ENCODE results near the gene MKRN2OS. TPM values are rescaled to one million over a fixed set of nuclear protein-coding genes. Genes with fewer than 3 reads are reported as not detected.

Gene MKRN2OS
- total RNA-seq, 1 donor from 2014 or later = not detected

DNA sequence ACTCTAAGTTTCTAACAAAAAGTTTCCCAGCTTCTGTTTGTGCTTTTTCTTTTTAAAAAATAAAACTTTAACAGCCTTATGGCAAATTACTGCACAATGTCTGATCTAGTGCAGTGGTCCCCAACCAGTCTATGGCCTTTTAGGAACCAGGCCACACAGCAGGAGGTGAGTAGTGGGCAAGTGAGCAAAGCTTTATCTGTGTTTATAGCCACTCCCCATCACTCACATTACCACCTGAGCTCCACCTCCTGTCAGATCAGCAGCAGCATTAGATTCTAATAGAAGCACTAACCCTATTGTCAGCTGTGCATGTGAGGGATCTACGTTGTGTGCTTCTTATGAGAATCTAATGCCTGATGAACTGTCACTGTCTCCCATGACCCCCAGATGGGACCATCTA is 17.2 kb upstream of the MKRN2OS start:
- no peaks in the 10 kb centered on the region for H3K36me3 ChIP-seq
- no peak overlapping the region for H3K27ac ChIP-seq
- TF ChIP-seq, protein P1, sequence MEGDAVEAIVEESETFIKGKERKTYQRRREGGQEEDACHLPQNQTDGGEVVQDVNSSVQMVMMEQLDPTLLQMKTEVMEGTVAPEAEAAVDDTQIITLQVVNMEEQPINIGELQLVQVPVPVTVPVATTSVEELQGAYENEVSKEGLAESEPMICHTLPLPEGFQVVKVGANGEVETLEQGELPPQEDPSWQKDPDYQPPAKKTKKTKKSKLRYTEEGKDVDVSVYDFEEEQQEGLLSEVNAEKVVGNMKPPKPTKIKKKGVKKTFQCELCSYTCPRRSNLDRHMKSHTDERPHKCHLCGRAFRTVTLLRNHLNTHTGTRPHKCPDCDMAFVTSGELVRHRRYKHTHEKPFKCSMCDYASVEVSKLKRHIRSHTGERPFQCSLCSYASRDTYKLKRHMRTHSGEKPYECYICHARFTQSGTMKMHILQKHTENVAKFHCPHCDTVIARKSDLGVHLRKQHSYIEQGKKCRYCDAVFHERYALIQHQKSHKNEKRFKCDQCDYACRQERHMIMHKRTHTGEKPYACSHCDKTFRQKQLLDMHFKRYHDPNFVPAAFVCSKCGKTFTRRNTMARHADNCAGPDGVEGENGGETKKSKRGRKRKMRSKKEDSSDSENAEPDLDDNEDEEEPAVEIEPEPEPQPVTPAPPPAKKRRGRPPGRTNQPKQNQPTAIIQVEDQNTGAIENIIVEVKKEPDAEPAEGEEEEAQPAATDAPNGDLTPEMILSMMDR (IDR thresholded peaks at IDR 0.05) = no peak
- ATAC-seq (no peak), DNase-seq (no peak)
- H3K9me3 ChIP-seq = peaks cover 9% of the 10 kb centered on the region
- no peaks in the 10 kb centered on the region for H3K27me3 ChIP-seq (ENCODE audit: low read depth)
- H3K4me3 ChIP-seq = no peak overlapping the region
- H3K4me1 ChIP-seq = peaks cover 33% of the 10 kb centered on the region
- intact Hi-C loops (cut with DNase I) = no loop called here

DNA sequence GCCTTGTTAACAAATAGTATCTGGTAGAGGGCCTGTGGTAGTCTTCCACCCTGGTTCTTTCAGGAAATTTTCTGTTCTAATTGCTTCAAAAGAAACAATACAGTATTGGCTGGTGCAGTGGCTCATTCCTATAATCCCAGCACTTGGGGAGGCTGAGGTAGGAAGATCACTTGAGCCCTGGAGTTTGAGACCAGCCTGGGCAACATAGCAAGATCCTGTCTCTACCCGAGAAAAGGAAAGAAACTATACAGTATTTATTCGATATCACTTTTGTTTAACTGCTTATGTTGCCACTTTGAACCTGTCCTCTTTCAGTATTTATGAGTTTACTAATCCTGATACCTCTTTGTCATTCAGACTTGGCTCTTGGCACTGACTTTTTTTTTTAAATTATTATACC is 16.1 kb upstream of the MKRN2OS start:
- no peaks in the 10 kb centered on the region for H3K36me3 ChIP-seq
- TF ChIP-seq, protein P1 (IDR thresholded peaks at IDR 0.05) = no peak
- DNase-seq (no peak), ATAC-seq (no peak)
- H3K27me3 ChIP-seq (ENCODE audit: low read depth) = no peaks in the 10 kb centered on the region
- peaks cover 35% of the 10 kb centered on the region for H3K4me1 ChIP-seq
- H3K4me3 ChIP-seq = no peak overlapping the region
- peaks cover 6% of the 10 kb centered on the region for H3K9me3 ChIP-seq
- no peak overlapping the region for H3K27ac ChIP-seq
- intact Hi-C loops (cut with DNase I) = no loop called here

DNA sequence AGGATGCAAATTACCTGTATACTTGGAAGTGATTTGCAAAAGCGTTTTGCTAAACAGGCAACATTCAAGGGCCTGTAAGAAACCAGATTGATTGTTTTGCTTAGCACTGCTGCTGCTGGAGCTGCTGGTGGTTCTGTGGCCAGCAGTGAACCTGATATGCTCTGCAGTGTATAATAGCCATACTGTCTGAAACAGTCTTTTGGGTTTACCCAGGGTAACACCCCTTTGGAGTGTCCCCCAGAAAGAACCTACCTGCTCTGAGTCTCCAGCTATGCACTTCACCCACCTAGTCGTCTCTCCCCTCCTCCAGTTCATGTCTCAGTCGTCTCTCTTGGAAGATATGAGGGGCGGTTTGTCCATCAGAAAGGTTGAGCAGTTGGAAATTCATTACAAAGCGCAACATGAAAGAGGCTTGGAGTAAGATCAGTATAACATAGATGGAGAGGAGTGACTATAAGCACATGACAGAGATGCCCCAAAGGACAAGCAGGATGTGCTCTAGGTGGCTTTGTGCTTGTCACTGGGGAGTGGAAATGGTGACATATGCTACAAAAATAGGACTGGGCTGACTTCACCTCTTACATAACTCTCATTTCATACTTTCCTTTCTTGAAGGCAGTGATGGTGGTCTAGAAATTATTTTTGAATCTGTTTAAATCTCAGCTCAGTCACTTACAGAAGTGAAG is 15.3 kb upstream of the MKRN2OS start:
- no peak for ATAC-seq
- TF ChIP-seq, protein P1 (IDR thresholded peaks at IDR 0.05) = no peak
- DNase-seq = no peak
- Histone ChIP-seq H3K36me3 (no peaks in the 10 kb centered on the region), H3K9me3 (no peaks in the 10 kb centered on the region), H3K4me1 (peaks cover 42% of the 10 kb centered on the region), H3K4me3 (no peak overlapping the region), H3K27me3 (ENCODE audit: low read depth) (no peaks in the 10 kb centered on the region), H3K27ac (no peak overlapping the region)
- intact Hi-C loops (cut with DNase I) = no loop called here

DNA sequence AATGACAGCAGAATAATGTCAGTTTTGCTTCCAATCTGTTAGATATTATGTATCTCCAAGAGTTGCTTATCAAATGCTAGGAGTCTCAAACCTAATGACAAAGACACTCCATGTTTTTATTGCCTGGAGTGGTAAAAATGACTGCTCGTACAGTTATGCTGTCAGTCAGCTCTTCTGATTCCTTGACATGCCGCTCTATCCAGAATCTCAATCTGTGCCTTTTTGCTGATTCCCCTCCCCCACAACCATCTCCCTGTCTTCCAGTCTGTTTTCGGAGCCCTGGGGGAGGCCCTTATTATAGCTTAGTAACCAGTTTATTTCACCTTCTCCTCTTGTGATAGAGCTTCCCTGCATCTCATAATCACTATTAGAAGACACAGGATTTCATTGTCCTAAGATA is 14.2 kb upstream of the MKRN2OS start:
- Histone ChIP-seq H3K4me3 (no peak overlapping the region), H3K36me3 (no peaks in the 10 kb centered on the region), H3K4me1 (peaks cover 43% of the 10 kb centered on the region), H3K27me3 (ENCODE audit: low read depth) (no peaks in the 10 kb centered on the region), H3K27ac (no peak overlapping the region), H3K9me3 (no peaks in the 10 kb centered on the region)
- ATAC-seq (no peak), DNase-seq (no peak)
- intact Hi-C loops (cut with DNase I) = no loop called here
- TF ChIP-seq, protein P1 (IDR thresholded peaks at IDR 0.05) = no peak

DNA sequence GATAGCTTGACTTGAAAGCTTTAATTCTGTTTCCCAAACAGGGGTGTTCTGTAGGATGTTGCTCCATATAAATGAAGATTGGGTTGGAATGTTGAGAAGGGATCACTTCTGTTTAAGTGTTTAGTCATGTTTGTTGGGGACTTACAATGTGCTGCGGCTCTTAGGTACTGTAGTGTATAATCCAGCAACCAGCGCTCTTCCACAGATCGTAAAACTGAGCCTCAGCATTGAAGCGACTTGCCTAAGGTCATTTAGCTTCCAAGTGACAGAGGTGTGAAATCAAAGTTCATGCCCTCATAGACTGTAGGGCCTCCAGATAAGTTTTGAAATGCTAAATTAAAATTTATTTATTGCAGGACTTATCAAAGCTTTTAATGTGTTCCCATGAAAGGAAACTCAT is 13.4 kb upstream of the MKRN2OS start:
- TF ChIP-seq, protein P1 (IDR thresholded peaks at IDR 0.05) = no peak

More for the DNA sequence above, 13.4 kb upstream of the MKRN2OS start:
- ATAC-seq (no peak), DNase-seq (no peak)
- peaks cover 43% of the 10 kb centered on the region for H3K4me1 ChIP-seq
- H3K27me3 ChIP-seq (ENCODE audit: low read depth) = peaks cover 7% of the 10 kb centered on the region
- intact Hi-C loops (cut with DNase I) = no loop called here
- H3K27ac ChIP-seq = no peak overlapping the region
- H3K9me3 ChIP-seq = no peaks in the 10 kb centered on the region
- H3K4me3 ChIP-seq = no peak overlapping the region
- no peaks in the 10 kb centered on the region for H3K36me3 ChIP-seq
